GM12878 (cell line): ENCODE measurements around the gene MCC.

Experiments
- CREB1 ChIP-seq: IDR thresholded peaks from 2 replicates; pipeline ENCODE4 v1.6.1; 2012; ENCODE audit warnings: low read depth, mild to moderate bottlenecking, inconsistent platforms
- NBN ChIP-seq: fragments of 450-650 bp; IDR thresholded peaks from 2 replicates; pipeline ENCODE4 v1.6.1; 2016
- TF ChIP-seq, protein P1 (sequence below), 3 experiments: IDR thresholded peaks in 2 of 3; conservative IDR thresholded peaks in 1 of 3; 2 replicates each; pipeline ENCODE4 v1.5.1; 2011; ENCODE audit warnings: low read depth in 3 of 3, low read length in 3 of 3, mild to moderate bottlenecking in 3 of 3, control low read depth in 2 of 3, moderate library complexity in 2 of 3, inconsistent platforms in 1 of 3, mixed read lengths in 1 of 3; ENCODE audit not compliant: control insufficient read depth in 2 of 3, insufficient read depth in 1 of 3; ENCODE audit errors: extremely low read depth in 1 of 3

DNA sequence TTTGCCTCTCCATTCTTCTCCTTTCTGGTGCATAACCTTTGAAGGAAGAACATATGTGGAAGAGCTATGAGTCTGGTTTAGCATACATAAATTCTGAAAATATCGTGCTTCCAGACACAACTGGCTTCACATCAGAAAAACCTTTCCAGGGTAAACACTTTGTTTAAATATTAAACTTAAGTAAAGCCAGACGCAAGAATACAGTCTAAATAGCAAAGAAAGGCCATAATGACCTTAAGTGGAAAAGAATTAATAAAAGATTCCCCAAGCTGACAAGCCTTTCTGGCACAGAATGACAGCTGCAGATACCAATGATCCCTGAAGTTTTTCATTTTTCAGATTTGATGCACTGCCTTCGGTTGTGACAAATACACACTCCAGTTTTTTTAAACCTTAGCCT lies 40.0 kb downstream of the MCC start:
- no peak for TF ChIP-seq CREB1
- TF ChIP-seq, protein P1, sequence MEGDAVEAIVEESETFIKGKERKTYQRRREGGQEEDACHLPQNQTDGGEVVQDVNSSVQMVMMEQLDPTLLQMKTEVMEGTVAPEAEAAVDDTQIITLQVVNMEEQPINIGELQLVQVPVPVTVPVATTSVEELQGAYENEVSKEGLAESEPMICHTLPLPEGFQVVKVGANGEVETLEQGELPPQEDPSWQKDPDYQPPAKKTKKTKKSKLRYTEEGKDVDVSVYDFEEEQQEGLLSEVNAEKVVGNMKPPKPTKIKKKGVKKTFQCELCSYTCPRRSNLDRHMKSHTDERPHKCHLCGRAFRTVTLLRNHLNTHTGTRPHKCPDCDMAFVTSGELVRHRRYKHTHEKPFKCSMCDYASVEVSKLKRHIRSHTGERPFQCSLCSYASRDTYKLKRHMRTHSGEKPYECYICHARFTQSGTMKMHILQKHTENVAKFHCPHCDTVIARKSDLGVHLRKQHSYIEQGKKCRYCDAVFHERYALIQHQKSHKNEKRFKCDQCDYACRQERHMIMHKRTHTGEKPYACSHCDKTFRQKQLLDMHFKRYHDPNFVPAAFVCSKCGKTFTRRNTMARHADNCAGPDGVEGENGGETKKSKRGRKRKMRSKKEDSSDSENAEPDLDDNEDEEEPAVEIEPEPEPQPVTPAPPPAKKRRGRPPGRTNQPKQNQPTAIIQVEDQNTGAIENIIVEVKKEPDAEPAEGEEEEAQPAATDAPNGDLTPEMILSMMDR (IDR thresholded peaks at IDR 0.05 in 2 of 3, conservative IDR thresholded peaks at IDR 0.05 in 1 of 3; ENCODE audit: control insufficient read depth in 2 of 3, extremely low read depth in 1 of 3, insufficient read depth in 1 of 3, low read depth in 3 of 3, low read length in 3 of 3): no peak
- no peak for TF ChIP-seq NBN
